ENCODE measurements around the gene B3GNT4. TPM values are rescaled to one million over a fixed set of nuclear protein-coding genes. Genes with fewer than 3 reads are reported as not detected.
"Not testable (repeated sequence)": the region's sequence is repeated elsewhere in the genome, so short reads cannot be mapped to it uniquely, and the experiment has no call there.

B3GNT4 gene
- total RNA-seq, 1 donor from 2014 or later = 0.30 TPM

- intact Hi-C loops (cut with DNase I) = no loop called here
- TF ChIP-seq, protein P1, sequence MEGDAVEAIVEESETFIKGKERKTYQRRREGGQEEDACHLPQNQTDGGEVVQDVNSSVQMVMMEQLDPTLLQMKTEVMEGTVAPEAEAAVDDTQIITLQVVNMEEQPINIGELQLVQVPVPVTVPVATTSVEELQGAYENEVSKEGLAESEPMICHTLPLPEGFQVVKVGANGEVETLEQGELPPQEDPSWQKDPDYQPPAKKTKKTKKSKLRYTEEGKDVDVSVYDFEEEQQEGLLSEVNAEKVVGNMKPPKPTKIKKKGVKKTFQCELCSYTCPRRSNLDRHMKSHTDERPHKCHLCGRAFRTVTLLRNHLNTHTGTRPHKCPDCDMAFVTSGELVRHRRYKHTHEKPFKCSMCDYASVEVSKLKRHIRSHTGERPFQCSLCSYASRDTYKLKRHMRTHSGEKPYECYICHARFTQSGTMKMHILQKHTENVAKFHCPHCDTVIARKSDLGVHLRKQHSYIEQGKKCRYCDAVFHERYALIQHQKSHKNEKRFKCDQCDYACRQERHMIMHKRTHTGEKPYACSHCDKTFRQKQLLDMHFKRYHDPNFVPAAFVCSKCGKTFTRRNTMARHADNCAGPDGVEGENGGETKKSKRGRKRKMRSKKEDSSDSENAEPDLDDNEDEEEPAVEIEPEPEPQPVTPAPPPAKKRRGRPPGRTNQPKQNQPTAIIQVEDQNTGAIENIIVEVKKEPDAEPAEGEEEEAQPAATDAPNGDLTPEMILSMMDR (IDR thresholded peaks at IDR 0.05) = no peak
- Histone ChIP-seq H3K27ac (no peak overlapping the region), H3K9me3 (no peaks in the 10 kb centered on the region), H3K36me3 (no peaks in the 10 kb centered on the region), H3K4me1 (no peaks in the 10 kb centered on the region), H3K4me3 (no peak overlapping the region), H3K27me3 (ENCODE audit: low read depth) (no peaks in the 10 kb centered on the region)
- no peak for ATAC-seq
- DNase-seq = no peak
Measured at GRCh38 chr12:122171399-122171798, 32.1 kb upstream of the B3GNT4 start.

- no peak for ATAC-seq
Measured at GRCh38 chr12:122172262-122172939, 31.1 kb upstream of the B3GNT4 start.

DNA sequence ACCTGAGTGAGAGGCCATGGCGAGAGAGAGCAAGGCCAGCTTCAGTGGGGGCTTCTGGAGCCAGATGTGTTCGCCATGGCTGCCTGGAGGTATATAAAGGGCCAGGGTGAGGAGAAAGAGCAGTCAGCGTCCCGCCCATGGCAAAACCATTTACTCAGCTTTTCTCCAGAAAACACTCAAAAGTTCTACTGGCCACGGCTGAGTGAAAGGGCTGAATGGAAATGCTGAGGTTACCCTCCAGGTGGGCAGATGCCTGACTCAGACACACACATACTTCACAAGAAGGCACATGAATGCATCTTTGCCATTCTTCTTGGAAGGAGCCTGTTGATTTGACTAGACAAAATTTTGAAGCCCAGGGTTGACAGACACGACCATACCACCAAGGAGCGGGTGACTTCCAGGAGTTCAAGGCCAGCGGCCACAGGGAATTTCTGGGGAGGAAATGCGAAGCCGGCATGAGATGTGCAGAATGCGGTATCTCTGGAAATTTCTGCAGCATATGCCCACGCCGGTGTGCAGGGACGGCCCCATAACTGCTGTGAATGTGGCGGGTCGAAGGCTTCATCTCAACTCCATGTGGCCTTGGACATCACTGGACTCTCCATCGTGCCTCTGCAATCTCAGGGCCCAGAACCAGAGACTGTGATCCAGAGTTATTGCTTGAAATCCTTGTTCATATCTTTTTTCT lies 29.2 kb upstream of the B3GNT4 start, which contains the start of gene IL31:
Gene IL31 (minus strand): TSS at position 67 of the 691 bp plus-strand sequence. CDS start 49 bp downstream, at position 18.
- no peak within 1 kb of the TSS for H3K27ac ChIP-seq
- ATAC-seq (no peak), DNase-seq (no peak)
- no peaks in the 10 kb centered on the region for H3K4me1 ChIP-seq
- no peaks in the 10 kb centered on the region for H3K27me3 ChIP-seq (ENCODE audit: low read depth)
- no peaks in the 10 kb centered on the region for H3K36me3 ChIP-seq
- no peak within 1 kb of the TSS for H3K4me3 ChIP-seq
- H3K9me3 ChIP-seq = no peaks in the 10 kb centered on the region
- intact Hi-C loops (cut with DNase I) = no loop called here
- TF ChIP-seq, protein P1 (IDR thresholded peaks at IDR 0.05) = no peak

More at GRCh38 chr12:122172262-122172939, 31.1 kb upstream of the B3GNT4 start:
- Histone ChIP-seq H3K9me3 (no peaks in the 10 kb centered on the region), H3K4me3 (no peak overlapping the region), H3K36me3 (no peaks in the 10 kb centered on the region), H3K27ac (no peak overlapping the region), H3K4me1 (no peaks in the 10 kb centered on the region), H3K27me3 (ENCODE audit: low read depth) (no peaks in the 10 kb centered on the region)
- TF ChIP-seq, protein P1 (IDR thresholded peaks at IDR 0.05) = no peak
- DNase-seq = no peak
- intact Hi-C loops (cut with DNase I) = no loop called here

GRCh38 chr12:122176473-122176872 lies 27.0 kb upstream of the B3GNT4 start:
- intact Hi-C loops (cut with DNase I); H3K9me3 ChIP-seq; H3K4me3 ChIP-seq; H3K27ac ChIP-seq; ATAC-seq; H3K4me1 ChIP-seq; H3K36me3 ChIP-seq; DNase-seq; H3K27me3 ChIP-seq (ENCODE audit: low read depth): not testable (repeated sequence)

DNA sequence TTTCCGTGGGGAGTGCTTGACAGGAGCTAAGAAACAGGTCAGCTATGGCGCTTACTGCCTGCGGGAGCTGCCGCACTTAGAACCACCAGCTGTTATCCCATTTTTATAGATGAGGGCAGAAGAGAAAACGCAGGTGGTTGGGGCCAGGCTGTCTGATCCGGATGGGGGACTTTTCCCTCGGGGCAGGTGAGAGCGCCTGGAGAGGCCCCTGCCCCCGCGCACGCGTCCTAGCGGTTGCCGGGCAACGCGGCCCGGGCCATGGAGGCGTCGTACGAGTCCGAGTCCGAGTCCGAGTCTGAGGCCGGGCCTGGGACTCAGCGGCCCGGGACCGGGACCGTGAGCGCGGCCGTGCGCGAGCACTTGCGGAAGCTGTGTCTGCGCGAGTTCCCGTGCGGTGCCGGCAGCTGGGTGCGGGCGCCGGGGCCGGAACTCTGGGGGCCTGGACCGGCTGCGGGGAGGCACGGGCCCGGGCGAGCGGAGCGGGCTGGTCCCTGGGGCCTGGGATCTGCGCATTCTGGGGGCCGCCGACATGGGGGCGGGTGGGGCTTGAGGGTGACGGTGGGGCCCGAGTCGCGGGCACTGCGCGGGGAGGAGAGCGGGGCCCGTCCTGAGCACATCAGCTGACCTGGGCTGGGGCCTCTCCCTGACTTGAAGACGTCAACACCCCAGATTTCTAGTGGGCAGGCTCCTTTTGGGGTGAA lies 20.5 kb upstream of the B3GNT4 start, which contains the start of gene LRRC43:
Gene LRRC43 (plus strand): TSS at position 237 of the 701 bp plus-strand sequence. CDS start 22 bp downstream, at position 259.
- DNase-seq = peak; percentile 67
- peak; percentile 82 to 86 for ATAC-seq
- intact Hi-C loops (cut with DNase I) = no loop called here
- H3K27ac ChIP-seq = no peak within 1 kb of the TSS
- peak within 1 kb of the TSS; percentile 60 for H3K4me3 ChIP-seq
- TF ChIP-seq, protein P1 (IDR thresholded peaks at IDR 0.05) = no peak
- no peaks in the 10 kb centered on the region for H3K36me3 ChIP-seq
- H3K9me3 ChIP-seq = no peaks in the 10 kb centered on the region
- H3K4me1 ChIP-seq = peaks cover 11% of the 10 kb centered on the region
- H3K27me3 ChIP-seq (ENCODE audit: low read depth) = peaks cover 12% of the 10 kb centered on the region

All from lower lobe of right lung (tissue), 2 donors.